ENCODE data around the gene RPS13.

GRCh38 chr11:17073370-17074027, 4.0 kb downstream of the RPS13 start:
- TF ChIP-seq RARB (CRISPR knock-in tag; IDR thresholded peaks at IDR 0.05) (no peak), TOX (CRISPR knock-in tag; IDR thresholded peaks at IDR 0.05; ENCODE audit: borderline replicate concordance) (no peak), ZFP3 (CRISPR knock-in tag; IDR thresholded peaks at IDR 0.05) (no peak), ZNF565 (CRISPR knock-in tag; conservative IDR thresholded peaks at IDR 0.05; ENCODE audit: low read depth) (no peak), ZNF70 (CRISPR knock-in tag; IDR thresholded peaks at IDR 0.05) (no peak), PPARA (CRISPR knock-in tag; IDR thresholded peaks at IDR 0.05; ENCODE audit: borderline replicate concordance) (no peak), ZFP30 (CRISPR knock-in tag; IDR thresholded peaks at IDR 0.05) (no peak), ZC3H10 (CRISPR knock-in tag; IDR thresholded peaks at IDR 0.05) (no peak), ARNTL (CRISPR knock-in tag; IDR thresholded peaks at IDR 0.05; ENCODE audit: borderline replicate concordance, low read depth) (no peak)

All from SK-N-SH treated with all-trans-retinoic acid at 6 μM for 48 hours (cell line).